Keratinocyte (primary cell): Measurements from ENCODE around the gene PCED1A. TPM values are rescaled to one million over a fixed set of nuclear protein-coding genes. Genes with fewer than 3 reads are reported as not detected.

Experiments used
- DNase-seq: peaks from one replicate; pipeline ENCODE4 v3.0.0-alpha.2; 2011; ENCODE audit warnings: low read depth, missing footprints, low spot score
- FAIRE-seq: peaks from 2 replicates; lab custom pipeline; 2011; peaks lifted over from hg19 to GRCh38; lab: Jason Lieb, UNC
- H2AFZ ChIP-seq: 2 replicates; pipeline ENCODE4 v1.6.0; 2012; ENCODE audit warnings: low read length, control low read depth, inconsistent platforms; ENCODE audit not compliant: control insufficient read depth
- H3K27ac ChIP-seq: 2 replicates; pipeline ENCODE4 v1.5.1; 2011; ENCODE audit warnings: low read length; ENCODE audit not compliant: control insufficient read depth, insufficient read depth
- H3K27me3 ChIP-seq: 3 replicates; pipeline ENCODE4 v1.6.0; 2011; ENCODE audit warnings: low read length; ENCODE audit not compliant: control insufficient read depth, insufficient read depth; ENCODE audit errors: extremely low read depth
- H3K36me3 ChIP-seq, 2 experiments: 2 replicates in 1 of 2; 3 replicates in 1 of 2; pipeline ENCODE4 v1.5.1; 2011; ENCODE audit warnings: low read length in 2 of 2, mild to moderate bottlenecking in 1 of 2; ENCODE audit not compliant: control insufficient read depth in 2 of 2, insufficient read depth in 2 of 2; ENCODE audit errors: extremely low read depth in 1 of 2
- H3K4me1 ChIP-seq: 3 replicates; pipeline ENCODE4 v1.5.1; 2011; ENCODE audit warnings: low read length; ENCODE audit not compliant: control insufficient read depth, insufficient read depth; ENCODE audit errors: extremely low read depth
- H3K4me2 ChIP-seq: 3 replicates; pipeline ENCODE4 v1.6.0; 2011; ENCODE audit warnings: low read depth, low read length; ENCODE audit not compliant: control insufficient read depth, insufficient read depth; ENCODE audit errors: extremely low read depth
- H3K4me3 ChIP-seq, 3 experiments: fragments of 200-600 bp in 1 of 3; sonication (generic) in 1 of 3; 2 replicates in 2 of 3; 3 replicates in 1 of 3; pipeline ENCODE4 v1.5.1; 2011 to 2016; ENCODE audit warnings: low read length in 3 of 3, mild to moderate bottlenecking in 3 of 3, control low read depth in 2 of 3, inconsistent platforms in 1 of 3, low read depth in 1 of 3, mixed read lengths in 1 of 3, mixed run types in 1 of 3, moderate library complexity in 1 of 3; ENCODE audit not compliant: control insufficient read depth in 2 of 3, insufficient read depth in 2 of 3; ENCODE audit errors: extremely low read depth in 1 of 3
- H3K79me2 ChIP-seq: 2 replicates; pipeline ENCODE4 v1.6.0; 2012; ENCODE audit warnings: low read length; ENCODE audit not compliant: control insufficient read depth, insufficient read depth
- H3K9ac ChIP-seq: 3 replicates; pipeline ENCODE4 v1.6.0; 2011; ENCODE audit warnings: low read length; ENCODE audit not compliant: control insufficient read depth, insufficient read depth; ENCODE audit errors: extremely low read depth
- H3K9me1 ChIP-seq: 3 replicates; pipeline ENCODE4 v1.6.0; 2011; ENCODE audit warnings: low read length; ENCODE audit not compliant: control insufficient read depth, insufficient read depth; ENCODE audit errors: extremely low read depth
- H3K9me3 ChIP-seq: 2 replicates; pipeline ENCODE4 v1.5.1; 2012; ENCODE audit warnings: low read depth, low read length; ENCODE audit not compliant: control insufficient read depth
- H4K20me1 ChIP-seq: 3 replicates; pipeline ENCODE4 v1.6.0; 2011; ENCODE audit warnings: low read length; ENCODE audit not compliant: control insufficient read depth, insufficient read depth; ENCODE audit errors: extremely low read depth
- CTCF ChIP-seq, 3 experiments: IDR thresholded peaks in 1 of 3; conservative IDR thresholded peaks in 1 of 3; optimal IDR thresholded peaks in 1 of 3; 2 replicates in 2 of 3; 3 replicates in 1 of 3; pipeline versions ENCODE3 to v1.5.1; 2011; ENCODE audit warnings: low read length in 3 of 3, mild to moderate bottlenecking in 3 of 3, moderate library complexity in 2 of 3, control low read depth in 1 of 3, inconsistent platforms in 1 of 3; ENCODE audit not compliant: insufficient read depth in 2 of 3; ENCODE audit errors: extremely low read depth in 1 of 3
- EZH2 ChIP-seq: IDR thresholded peaks from one replicate; pipeline ENCODE4 v1.6.1; 2012; ENCODE audit warnings: inconsistent platforms, mild to moderate bottlenecking, low read length, moderate library complexity
- dilution Hi-C: fragments of 300-500 bp; cut with MboI; formaldehyde crosslinking; loops from one replicate; pipeline ENCODE4 v1.7.0; 2020; ENCODE audit warnings: low sequenced_read_pairs; ENCODE audit not compliant: extremely low pct_ligation_motif_present
- polyA plus RNA-seq, 5 experiments: library from polyadenylated mRNA; depleted of rRNA in 3 of 5; stranded (reverse) in 3 of 5; stranded (forward) in 1 of 5; unstranded in 1 of 5; fragments of >200 nt; gene quantifications; 1 replicate in 1 of 5; 2 replicates in 3 of 5; 3 replicates in 1 of 5; pipeline versions ENCODE4 v1.2.1 to v1.2.3, GENCODE V29; 2011 to 2012; ENCODE audit warnings: missing spikeins in 2 of 5, low read depth in 1 of 5, low replicate concordance in 1 of 5

The PCED1A gene
- polyA plus RNA-seq, 1 donor (not counting 4 experiments of a cell fraction or from before 2014, with no cell fraction given): 5.6 TPM

- FAIRE-seq: no peak
- no peak for DNase-seq
- Histone ChIP-seq H3K4me2 (peak overlapping the region; percentile 78), H3K27ac (no peak overlapping the region), H3K9ac (peak overlapping the region; percentile 81), H3K36me3 (no peaks in the 10 kb centered on the region), H3K9me1 (no peaks in the 10 kb centered on the region), H3K9me3 (no peaks in the 10 kb centered on the region), H3K4me3 (peak overlapping the region; percentile 29 to 85 (median 75)), H3K79me2 (no peaks in the 10 kb centered on the region), H4K20me1 (no peaks in the 10 kb centered on the region), H2AFZ (peak overlapping the region; percentile 97), H3K27me3 (no peaks in the 10 kb centered on the region), H3K4me1 (peaks cover 6% of the 10 kb centered on the region)
- dilution Hi-C loops: no loop called here
- no peak for TF ChIP-seq EZH2
- TF ChIP-seq CTCF (optimal IDR thresholded peaks at IDR 0.05 in 1 of 3, IDR thresholded peaks at IDR 0.05 in 1 of 3, conservative IDR thresholded peaks at IDR 0.05 in 1 of 3; ENCODE audit: extremely low read depth in 1 of 3, insufficient read depth in 2 of 3, low read length in 3 of 3): no peak
These were observed 720 bp downstream of the PCED1A start for GRCh38 chr20:2839732-2840137.

GRCh38 chr20:2838847-2839671 is 1.4 kb downstream of the PCED1A start:
- no peaks in the 10 kb centered on the region for H3K79me2 ChIP-seq
- TF ChIP-seq EZH2 (no peak), CTCF (optimal IDR thresholded peaks at IDR 0.05 in 1 of 3, IDR thresholded peaks at IDR 0.05 in 1 of 3, conservative IDR thresholded peaks at IDR 0.05 in 1 of 3; ENCODE audit: extremely low read depth in 1 of 3, insufficient read depth in 2 of 3, low read length in 3 of 3) (no peak)
- H4K20me1 ChIP-seq: no peaks in the 10 kb centered on the region
- no peak overlapping the region for H3K4me2 ChIP-seq
- no peaks in the 10 kb centered on the region for H3K9me3 ChIP-seq
- DNase-seq (no peak), FAIRE-seq (peak; percentile 70)
- H3K27ac ChIP-seq: no peak overlapping the region
- no peak overlapping the region for H3K4me3 ChIP-seq
- no peaks in the 10 kb centered on the region for H3K36me3 ChIP-seq
- H3K9me1 ChIP-seq: no peaks in the 10 kb centered on the region
- dilution Hi-C loops: no loop called here
- no peak overlapping the region for H3K9ac ChIP-seq
- H3K27me3 ChIP-seq: no peaks in the 10 kb centered on the region
- H2AFZ ChIP-seq: no peak overlapping the region
- peaks cover 6% of the 10 kb centered on the region for H3K4me1 ChIP-seq
